HG02943 (cell line): Measurements from ENCODE around the gene OR56B4.
"Not testable (repeated sequence)": the region's sequence is repeated elsewhere in the genome, so short reads cannot be mapped to it uniquely, and the experiment has no call there.

Source experiments
- ATAC-seq: cut with Tn5 transposase; IDR thresholded peaks from one replicate; pipeline ENCODE4 v1.9.1; 2021; ENCODE audit warnings: mild to moderate bottlenecking, low read depth, moderate library complexity; ENCODE audit not compliant: unreplicated experiment

Gene OR56B4

DNA sequence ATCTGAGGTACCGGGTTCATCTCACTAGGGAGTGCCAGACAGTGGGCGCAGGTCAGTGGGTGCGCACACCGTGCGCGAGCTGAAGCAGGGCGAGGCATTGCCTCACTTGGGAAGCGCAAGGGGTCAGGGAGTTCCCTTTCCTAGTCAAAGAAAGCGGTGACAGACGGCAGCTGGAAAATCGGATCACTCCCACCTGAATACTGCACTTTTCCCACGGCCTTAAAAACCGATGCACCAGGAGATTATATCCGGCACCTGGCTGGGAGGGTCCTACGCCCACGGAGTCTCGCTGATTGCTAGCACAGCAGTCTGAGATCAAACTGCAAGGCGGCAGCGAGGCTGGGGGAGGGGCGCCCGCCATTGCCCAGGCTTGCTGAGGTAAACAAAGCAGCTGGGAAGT is 36.3 kb downstream of the OR56B4 start:
- ATAC-seq, result not testable (repeated sequence)

DNA sequence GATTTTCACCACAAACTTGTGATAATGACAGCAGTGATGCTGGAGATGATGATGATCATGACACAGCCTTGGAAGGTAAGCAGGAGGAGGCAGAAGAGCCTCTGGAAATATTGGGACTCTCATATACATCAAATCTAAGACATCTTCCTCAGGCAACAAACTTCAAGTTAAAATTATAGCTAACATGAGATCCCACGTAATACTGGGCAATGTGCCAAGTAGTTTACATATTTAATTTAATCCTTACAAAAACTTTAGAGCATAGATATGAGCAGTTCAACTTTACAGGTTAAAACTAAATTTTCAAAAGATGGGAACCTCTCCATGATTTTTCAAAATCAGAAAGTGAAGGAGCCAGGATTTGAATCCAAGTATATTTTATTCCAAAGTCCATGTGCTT is 43.6 kb downstream of the OR56B4 start:
- ATAC-seq, result no peak

DNA sequence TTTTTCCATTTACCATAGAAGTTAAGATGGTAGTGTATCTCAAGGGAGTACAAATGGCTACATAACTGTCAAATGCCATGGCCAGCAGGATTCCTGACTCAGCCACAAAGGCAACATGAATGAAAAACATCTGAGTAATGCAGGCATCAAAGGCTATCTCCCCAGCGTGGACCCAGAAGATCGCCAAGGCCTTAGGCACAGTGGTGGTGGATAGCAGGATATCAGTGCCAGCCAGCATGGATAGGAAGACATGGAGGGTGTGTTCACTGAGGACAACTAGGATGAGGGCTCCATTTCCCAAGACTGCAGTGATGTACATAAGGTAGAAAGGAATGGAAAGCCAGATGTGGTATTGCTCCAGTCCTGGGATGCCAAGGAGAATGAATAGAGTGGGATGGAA is 44.6 kb downstream of the OR56B4 start:
- no peak for ATAC-seq

DNA sequence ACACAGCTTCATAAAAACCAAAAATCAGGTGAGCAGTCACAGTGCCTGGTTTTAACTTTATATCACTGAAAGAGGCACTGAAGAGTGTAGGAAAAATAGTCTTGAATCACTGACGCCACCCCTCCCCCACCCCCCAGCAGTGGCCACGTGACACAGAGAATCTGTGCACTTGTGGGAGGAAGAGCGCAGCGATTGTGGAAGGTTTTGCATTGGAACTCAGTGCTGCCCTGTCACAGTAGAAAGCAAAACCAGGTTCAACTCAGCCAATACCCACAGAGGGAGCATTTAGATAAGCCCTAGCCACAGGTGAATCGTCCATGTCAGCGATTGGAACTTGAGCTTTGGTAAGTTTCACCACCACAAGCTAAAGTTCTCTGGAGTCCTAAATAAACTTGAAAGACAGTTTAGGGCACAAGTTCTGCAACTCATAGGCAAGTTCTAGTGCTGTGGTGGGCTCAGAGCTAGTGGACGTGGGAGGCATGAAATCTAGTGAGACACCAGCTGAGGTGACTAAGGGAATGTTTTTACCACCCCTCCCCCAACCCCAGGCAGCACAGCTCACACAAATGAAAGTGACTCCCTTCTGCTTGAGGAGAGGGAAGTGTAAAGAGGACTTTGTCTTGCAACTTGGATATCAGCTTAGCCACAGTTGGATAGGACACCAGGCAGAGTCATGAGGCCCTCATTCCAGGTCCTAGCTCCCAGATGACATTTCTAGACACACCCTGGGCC is 49.3 kb downstream of the OR56B4 start:
- ATAC-seq, result no peak
